G401.6 (cell line): Measurements from ENCODE around the gene SLC41A1.

Experiments used
- FAIRE-seq: peaks from 2 replicates; lab custom pipeline; 2012; peaks lifted over from hg19 to GRCh38; lab: Jason Lieb, UNC

SLC41A1 gene

GRCh38 chr1:205787287-205787916 lies 25.6 kb downstream of the SLC41A1 start:
- no peak for FAIRE-seq

GRCh38 chr1:205786601-205787000 lies 26.4 kb downstream of the SLC41A1 start:
- FAIRE-seq = no peak

GRCh38 chr1:205785446-205785845 lies 27.6 kb downstream of the SLC41A1 start:
- no peak for FAIRE-seq

GRCh38 chr1:205783904-205784303 lies 29.1 kb downstream of the SLC41A1 start:
- no peak for FAIRE-seq

GRCh38 chr1:205783433-205783795 lies 29.6 kb downstream of the SLC41A1 start:
- FAIRE-seq = no peak

GRCh38 chr1:205782627-205783432 lies 30.2 kb downstream of the SLC41A1 start:
- no peak for FAIRE-seq

GRCh38 chr1:205780335-205780734 lies 32.7 kb downstream of the SLC41A1 start:
- FAIRE-seq = no peak

- FAIRE-seq = no peak
Observed at GRCh38 chr1:205777994-205778393, 35.0 kb downstream of the SLC41A1 start.

GRCh38 chr1:205775717-205776056 lies 37.3 kb downstream of the SLC41A1 start:
- FAIRE-seq = no peak

GRCh38 chr1:205775015-205775716 lies 37.8 kb downstream of the SLC41A1 start, which contains the start of gene RAB29:
TSS of gene RAB29 (minus strand) at chr1:205775482. CDS start at chr1:205774956, 526 bp downstream.
- FAIRE-seq = peak; percentile 88

GRCh38 chr1:205774198-205775014 lies 38.6 kb downstream of the SLC41A1 start:
- FAIRE-seq = no peak

- no peak for FAIRE-seq
Observed at GRCh38 chr1:205772607-205773032, 40.4 kb downstream of the SLC41A1 start.

GRCh38 chr1:205770618-205771017 lies 42.4 kb downstream of the SLC41A1 start:
- FAIRE-seq = no peak

GRCh38 chr1:205769641-205770365 lies 43.2 kb downstream of the SLC41A1 start:
- no peak for FAIRE-seq

GRCh38 chr1:205767248-205767647 lies 45.8 kb downstream of the SLC41A1 start:
- FAIRE-seq = no peak

GRCh38 chr1:205766570-205766969 lies 46.4 kb downstream of the SLC41A1 start:
- no peak for FAIRE-seq

GRCh38 chr1:205766038-205766437 lies 47.0 kb downstream of the SLC41A1 start:
- FAIRE-seq = no peak

- FAIRE-seq = no peak
Observed at GRCh38 chr1:205764578-205764977, 48.4 kb downstream of the SLC41A1 start.

GRCh38 chr1:205763980-205764379 lies 49.0 kb downstream of the SLC41A1 start:
- FAIRE-seq = no peak

- FAIRE-seq = no peak
Observed at GRCh38 chr1:205760606-205761005, 52.4 kb downstream of the SLC41A1 start.

GRCh38 chr1:205756552-205756951 lies 56.4 kb downstream of the SLC41A1 start:
- no peak for FAIRE-seq

GRCh38 chr1:205754857-205755256 lies 58.1 kb downstream of the SLC41A1 start:
- no peak for FAIRE-seq
